Kasumi-1 (cell line): Measurements from ENCODE around the gene PTPRE.

Experiments used
- DNase-seq, 2 experiments: peaks; one replicate each; lab custom pipeline; 2025; lab: John Stamatoyannopoulos, UW

Gene PTPRE

GRCh38 chr10:128061306-128062300 lies 154.7 kb downstream of the PTPRE start:
- DNase-seq: no peak

- peak; percentile 51 to 74 for DNase-seq
These were observed 155.5 kb downstream of the PTPRE start for GRCh38 chr10:128062331-128062880.

GRCh38 chr10:128062881-128063563 lies 156.1 kb downstream of the PTPRE start:
- peak; percentile 98 to 99 for DNase-seq

GRCh38 chr10:128063736-128064107 lies 156.8 kb downstream of the PTPRE start:
- peak in 1 of 2 experiments; percentile 53 for DNase-seq

- peak; percentile 100 for DNase-seq
These were observed 157.4 kb downstream of the PTPRE start for GRCh38 chr10:128064108-128064969.

GRCh38 chr10:128064970-128065580 lies 158.2 kb downstream of the PTPRE start:
- peak in 1 of 2 experiments; percentile 72 for DNase-seq

- DNase-seq: no peak
These were observed 159.1 kb downstream of the PTPRE start for GRCh38 chr10:128065881-128066534.

- no peak for DNase-seq
These were observed 160.0 kb downstream of the PTPRE start for GRCh38 chr10:128066870-128067382.

- no peak for DNase-seq
These were observed 160.9 kb downstream of the PTPRE start for GRCh38 chr10:128067691-128068397.

GRCh38 chr10:128068398-128069285 lies 161.7 kb downstream of the PTPRE start:
- no peak for DNase-seq

GRCh38 chr10:128069351-128070051 lies 162.6 kb downstream of the PTPRE start:
- peak; percentile 95 to 96 for DNase-seq

GRCh38 chr10:128070161-128070560 lies 163.3 kb downstream of the PTPRE start:
- DNase-seq: no peak

- no peak for DNase-seq
These were observed 164.0 kb downstream of the PTPRE start for GRCh38 chr10:128070721-128071416.

GRCh38 chr10:128071417-128071782 lies 164.5 kb downstream of the PTPRE start:
- no peak for DNase-seq

GRCh38 chr10:128072046-128072445 lies 165.1 kb downstream of the PTPRE start:
- DNase-seq: no peak

GRCh38 chr10:128072941-128073645 lies 166.2 kb downstream of the PTPRE start:
- no peak for DNase-seq

- DNase-seq: peak; percentile 54 to 67
These were observed 167.0 kb downstream of the PTPRE start for GRCh38 chr10:128073890-128074289.
